Measurements from ENCODE around the gene SLC6A11.

Gene SLC6A11

DNA sequence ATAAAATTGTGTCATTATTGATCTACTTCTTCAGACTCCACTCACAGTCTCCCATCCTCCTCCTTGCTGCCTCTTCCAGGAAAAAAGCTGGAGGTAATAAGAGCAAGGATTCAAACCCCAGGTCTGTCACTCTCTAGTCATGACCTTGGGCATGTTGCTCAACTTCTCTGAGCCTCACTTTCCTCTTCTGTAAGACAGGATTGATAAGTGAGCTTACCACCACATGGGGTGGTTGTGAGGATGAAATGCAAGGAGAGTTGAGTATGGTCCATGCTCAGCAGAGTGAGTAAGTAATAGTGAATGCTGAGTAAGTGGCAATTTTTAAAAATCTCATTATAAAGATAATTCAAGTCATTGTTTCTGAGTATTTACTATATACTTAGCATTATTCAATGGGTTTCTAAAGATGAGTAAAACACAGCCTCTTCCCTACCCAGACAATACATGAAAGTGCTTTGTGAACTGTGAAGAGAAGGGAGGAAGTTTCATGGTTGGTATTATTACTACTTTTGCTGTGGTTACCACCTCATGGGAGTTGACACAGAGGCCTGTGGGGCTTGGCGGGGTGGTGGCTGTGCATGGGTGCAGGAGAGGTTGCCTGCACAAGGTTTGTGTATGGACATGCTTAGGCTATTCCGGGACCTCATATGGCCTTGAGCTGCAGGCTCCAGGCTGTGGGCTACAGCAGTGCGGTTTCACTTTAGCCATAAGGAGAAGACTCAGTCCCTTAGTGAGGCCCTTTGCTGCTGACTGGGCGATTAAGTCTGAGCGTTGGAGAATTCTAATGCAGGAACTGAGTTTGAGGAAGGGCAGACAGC, 30.0 kb downstream of the SLC6A11 start:
- no peak for DNase-seq
- TF ChIP-seq, protein P1, sequence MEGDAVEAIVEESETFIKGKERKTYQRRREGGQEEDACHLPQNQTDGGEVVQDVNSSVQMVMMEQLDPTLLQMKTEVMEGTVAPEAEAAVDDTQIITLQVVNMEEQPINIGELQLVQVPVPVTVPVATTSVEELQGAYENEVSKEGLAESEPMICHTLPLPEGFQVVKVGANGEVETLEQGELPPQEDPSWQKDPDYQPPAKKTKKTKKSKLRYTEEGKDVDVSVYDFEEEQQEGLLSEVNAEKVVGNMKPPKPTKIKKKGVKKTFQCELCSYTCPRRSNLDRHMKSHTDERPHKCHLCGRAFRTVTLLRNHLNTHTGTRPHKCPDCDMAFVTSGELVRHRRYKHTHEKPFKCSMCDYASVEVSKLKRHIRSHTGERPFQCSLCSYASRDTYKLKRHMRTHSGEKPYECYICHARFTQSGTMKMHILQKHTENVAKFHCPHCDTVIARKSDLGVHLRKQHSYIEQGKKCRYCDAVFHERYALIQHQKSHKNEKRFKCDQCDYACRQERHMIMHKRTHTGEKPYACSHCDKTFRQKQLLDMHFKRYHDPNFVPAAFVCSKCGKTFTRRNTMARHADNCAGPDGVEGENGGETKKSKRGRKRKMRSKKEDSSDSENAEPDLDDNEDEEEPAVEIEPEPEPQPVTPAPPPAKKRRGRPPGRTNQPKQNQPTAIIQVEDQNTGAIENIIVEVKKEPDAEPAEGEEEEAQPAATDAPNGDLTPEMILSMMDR (IDR thresholded peaks at IDR 0.05; ENCODE audit: low read depth, low read length): no peak

DNA sequence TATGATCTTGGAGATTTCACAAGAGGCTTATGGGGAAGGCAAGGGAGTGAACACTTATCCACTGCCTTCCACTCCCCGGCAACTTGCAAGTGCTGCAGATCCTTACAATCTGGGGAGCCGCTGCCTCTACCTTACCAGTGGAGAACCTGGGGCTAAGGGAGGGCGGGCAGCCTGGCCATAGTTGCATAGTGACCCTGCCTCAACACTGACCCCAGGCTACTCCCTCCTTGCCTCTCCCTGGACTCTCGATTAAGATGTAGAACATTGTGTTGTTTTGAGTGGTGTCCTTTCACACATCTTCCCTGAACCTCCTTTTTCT, 30.6 kb downstream of the SLC6A11 start:
- Histone ChIP-seq H3K36me3 (no peaks in the 10 kb centered on the region), H3K4me3 (ENCODE audit: low read depth, low read length) (no peak overlapping the region), H3K4me1 (no peaks in the 10 kb centered on the region), H3K9me3 (no peaks in the 10 kb centered on the region), H3K27me3 (no peaks in the 10 kb centered on the region)
- no peak for DNase-seq
- TF ChIP-seq, protein P1 (IDR thresholded peaks at IDR 0.05; ENCODE audit: low read depth, low read length): no peak

More for the DNA sequence above, 30.0 kb downstream of the SLC6A11 start:
- Histone ChIP-seq H3K27me3 (no peaks in the 10 kb centered on the region), H3K9me3 (no peaks in the 10 kb centered on the region), H3K4me1 (no peaks in the 10 kb centered on the region), H3K36me3 (no peaks in the 10 kb centered on the region), H3K4me3 (ENCODE audit: low read depth, low read length) (no peak overlapping the region)

- Histone ChIP-seq H3K36me3 (no peaks in the 10 kb centered on the region), H3K4me3 (ENCODE audit: low read depth, low read length) (no peak overlapping the region), H3K9me3 (no peaks in the 10 kb centered on the region), H3K27me3 (no peaks in the 10 kb centered on the region), H3K4me1 (no peaks in the 10 kb centered on the region)
- no peak for DNase-seq
- TF ChIP-seq, protein P1 (IDR thresholded peaks at IDR 0.05; ENCODE audit: low read depth, low read length): no peak
Observed at GRCh38 chr3:10848261-10848660, 32.2 kb downstream of the SLC6A11 start.

DNA sequence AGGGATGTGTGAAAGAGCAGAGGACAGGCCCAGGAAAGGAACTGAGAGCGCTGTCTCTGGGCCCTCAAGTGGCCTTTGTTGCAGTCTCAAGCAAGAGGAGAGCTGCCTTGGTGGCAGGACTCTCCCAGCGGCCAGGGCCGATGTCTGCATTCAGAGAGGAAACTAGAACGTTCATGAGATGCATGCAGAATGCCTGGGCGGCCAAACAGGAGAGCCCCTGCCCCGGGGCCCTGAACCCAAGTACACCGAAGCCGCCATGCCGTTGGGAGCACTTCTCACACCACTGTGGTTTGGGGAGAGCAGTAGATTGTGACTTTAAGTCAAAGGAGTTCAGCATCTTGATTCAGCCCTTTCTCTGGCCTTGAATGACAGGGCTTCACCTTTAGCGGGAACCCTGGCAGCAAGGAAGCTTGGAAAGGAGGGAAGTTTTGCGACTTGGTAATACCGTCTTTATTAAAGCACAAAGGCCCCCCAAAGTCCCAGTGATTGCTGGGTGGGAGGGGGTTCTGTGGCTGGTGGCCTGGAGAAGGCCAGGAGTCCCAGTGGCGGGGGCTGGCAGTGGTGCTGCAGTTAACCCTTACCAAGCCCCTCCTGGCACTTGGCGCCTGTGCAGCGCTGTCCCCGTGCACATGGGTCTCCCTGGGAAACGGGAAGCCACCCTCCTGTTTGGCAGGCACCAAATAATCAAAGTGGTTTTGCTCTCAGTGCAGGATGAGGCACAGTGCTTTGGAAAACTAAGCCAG, 36.2 kb downstream of the SLC6A11 start:
- Histone ChIP-seq H3K4me1 (no peaks in the 10 kb centered on the region), H3K27me3 (no peaks in the 10 kb centered on the region), H3K9me3 (no peaks in the 10 kb centered on the region), H3K36me3 (no peaks in the 10 kb centered on the region), H3K4me3 (ENCODE audit: low read depth, low read length) (no peak overlapping the region)
- TF ChIP-seq, protein P1 (IDR thresholded peaks at IDR 0.05; ENCODE audit: low read depth, low read length): no peak
- DNase-seq: no peak

- TF ChIP-seq, protein P1 (IDR thresholded peaks at IDR 0.05; ENCODE audit: low read depth, low read length): no peak
- Histone ChIP-seq H3K27me3 (no peaks in the 10 kb centered on the region), H3K4me3 (ENCODE audit: low read depth, low read length) (no peak overlapping the region), H3K36me3 (no peaks in the 10 kb centered on the region), H3K9me3 (no peaks in the 10 kb centered on the region), H3K4me1 (no peaks in the 10 kb centered on the region)
- DNase-seq: no peak
Observed at GRCh38 chr3:10855083-10855870, 39.2 kb downstream of the SLC6A11 start.

All from BE2C (cell line).